Keratinocyte (primary cell): Measurements from ENCODE around the gene NOG. TPM values are rescaled to one million over a fixed set of nuclear protein-coding genes. Genes with fewer than 3 reads are reported as not detected.

Experiments
- DNase-seq: peaks from one replicate; pipeline ENCODE4 v3.0.0-alpha.2; 2011; ENCODE audit warnings: low read depth, missing footprints, low spot score
- FAIRE-seq: peaks from 2 replicates; lab custom pipeline; 2011; peaks lifted over from hg19 to GRCh38; lab: Jason Lieb, UNC
- H2AFZ ChIP-seq: 2 replicates; pipeline ENCODE4 v1.6.0; 2012; ENCODE audit warnings: low read length, control low read depth, inconsistent platforms; ENCODE audit not compliant: control insufficient read depth
- H3K27ac ChIP-seq: 2 replicates; pipeline ENCODE4 v1.5.1; 2011; ENCODE audit warnings: low read length; ENCODE audit not compliant: control insufficient read depth, insufficient read depth
- H3K27me3 ChIP-seq: 3 replicates; pipeline ENCODE4 v1.6.0; 2011; ENCODE audit warnings: low read length; ENCODE audit not compliant: control insufficient read depth, insufficient read depth; ENCODE audit errors: extremely low read depth
- H3K36me3 ChIP-seq, 2 experiments: 2 replicates in 1 of 2; 3 replicates in 1 of 2; pipeline ENCODE4 v1.5.1; 2011; ENCODE audit warnings: low read length in 2 of 2, mild to moderate bottlenecking in 1 of 2; ENCODE audit not compliant: control insufficient read depth in 2 of 2, insufficient read depth in 2 of 2; ENCODE audit errors: extremely low read depth in 1 of 2
- H3K4me1 ChIP-seq: 3 replicates; pipeline ENCODE4 v1.5.1; 2011; ENCODE audit warnings: low read length; ENCODE audit not compliant: control insufficient read depth, insufficient read depth; ENCODE audit errors: extremely low read depth
- H3K4me2 ChIP-seq: 3 replicates; pipeline ENCODE4 v1.6.0; 2011; ENCODE audit warnings: low read depth, low read length; ENCODE audit not compliant: control insufficient read depth, insufficient read depth; ENCODE audit errors: extremely low read depth
- H3K4me3 ChIP-seq, 3 experiments: fragments of 200-600 bp in 1 of 3; sonication (generic) in 1 of 3; 2 replicates in 2 of 3; 3 replicates in 1 of 3; pipeline ENCODE4 v1.5.1; 2011 to 2016; ENCODE audit warnings: low read length in 3 of 3, mild to moderate bottlenecking in 3 of 3, control low read depth in 2 of 3, inconsistent platforms in 1 of 3, low read depth in 1 of 3, mixed read lengths in 1 of 3, mixed run types in 1 of 3, moderate library complexity in 1 of 3; ENCODE audit not compliant: control insufficient read depth in 2 of 3, insufficient read depth in 2 of 3; ENCODE audit errors: extremely low read depth in 1 of 3
- H3K79me2 ChIP-seq: 2 replicates; pipeline ENCODE4 v1.6.0; 2012; ENCODE audit warnings: low read length; ENCODE audit not compliant: control insufficient read depth, insufficient read depth
- H3K9ac ChIP-seq: 3 replicates; pipeline ENCODE4 v1.6.0; 2011; ENCODE audit warnings: low read length; ENCODE audit not compliant: control insufficient read depth, insufficient read depth; ENCODE audit errors: extremely low read depth
- H3K9me1 ChIP-seq: 3 replicates; pipeline ENCODE4 v1.6.0; 2011; ENCODE audit warnings: low read length; ENCODE audit not compliant: control insufficient read depth, insufficient read depth; ENCODE audit errors: extremely low read depth
- H3K9me3 ChIP-seq: 2 replicates; pipeline ENCODE4 v1.5.1; 2012; ENCODE audit warnings: low read depth, low read length; ENCODE audit not compliant: control insufficient read depth
- H4K20me1 ChIP-seq: 3 replicates; pipeline ENCODE4 v1.6.0; 2011; ENCODE audit warnings: low read length; ENCODE audit not compliant: control insufficient read depth, insufficient read depth; ENCODE audit errors: extremely low read depth
- EZH2 ChIP-seq: IDR thresholded peaks from one replicate; pipeline ENCODE4 v1.6.1; 2012; ENCODE audit warnings: inconsistent platforms, mild to moderate bottlenecking, low read length, moderate library complexity
- dilution Hi-C: fragments of 300-500 bp; cut with MboI; formaldehyde crosslinking; loops from one replicate; pipeline ENCODE4 v1.7.0; 2020; ENCODE audit warnings: low sequenced_read_pairs; ENCODE audit not compliant: extremely low pct_ligation_motif_present
- polyA plus RNA-seq, 5 experiments: library from polyadenylated mRNA; depleted of rRNA in 3 of 5; stranded (reverse) in 3 of 5; stranded (forward) in 1 of 5; unstranded in 1 of 5; fragments of >200 nt; gene quantifications; 1 replicate in 1 of 5; 2 replicates in 3 of 5; 3 replicates in 1 of 5; pipeline versions ENCODE4 v1.2.1 to v1.2.3, GENCODE V29; 2011 to 2012; ENCODE audit warnings: missing spikeins in 2 of 5, low read depth in 1 of 5, low replicate concordance in 1 of 5
- TF ChIP-seq, protein P1 (sequence below), 3 experiments: IDR thresholded peaks in 1 of 3; conservative IDR thresholded peaks in 1 of 3; optimal IDR thresholded peaks in 1 of 3; 2 replicates in 2 of 3; 3 replicates in 1 of 3; pipeline versions ENCODE3 to v1.5.1; 2011; ENCODE audit warnings: low read length in 3 of 3, mild to moderate bottlenecking in 3 of 3, moderate library complexity in 2 of 3, control low read depth in 1 of 3, inconsistent platforms in 1 of 3; ENCODE audit not compliant: insufficient read depth in 2 of 3; ENCODE audit errors: extremely low read depth in 1 of 3

NOG gene
- polyA plus RNA-seq, 1 donor (not counting 4 experiments of a cell fraction or from before 2014, with no cell fraction given): 0.68 TPM

DNA sequence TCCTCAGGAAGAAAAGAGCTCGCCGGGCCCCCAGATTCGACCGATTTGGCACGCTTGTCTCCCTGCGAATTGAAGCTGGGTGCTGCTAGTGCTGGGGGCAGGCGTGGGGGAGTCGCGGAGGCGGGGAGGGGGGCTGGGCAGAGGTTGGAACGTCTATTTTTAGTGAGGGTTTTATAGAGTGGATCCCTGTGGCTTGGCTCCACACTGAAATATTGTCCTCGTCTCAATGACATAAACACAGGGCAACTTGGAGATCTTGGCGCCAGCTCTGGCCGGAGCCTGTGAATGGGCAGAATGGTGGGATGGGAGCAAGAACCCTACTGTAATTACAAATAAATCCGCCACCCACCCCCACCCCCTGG lies 15.7 kb upstream of the NOG start:
- dilution Hi-C loops: no loop called here
- no peak for TF ChIP-seq EZH2
- TF ChIP-seq, protein P1, sequence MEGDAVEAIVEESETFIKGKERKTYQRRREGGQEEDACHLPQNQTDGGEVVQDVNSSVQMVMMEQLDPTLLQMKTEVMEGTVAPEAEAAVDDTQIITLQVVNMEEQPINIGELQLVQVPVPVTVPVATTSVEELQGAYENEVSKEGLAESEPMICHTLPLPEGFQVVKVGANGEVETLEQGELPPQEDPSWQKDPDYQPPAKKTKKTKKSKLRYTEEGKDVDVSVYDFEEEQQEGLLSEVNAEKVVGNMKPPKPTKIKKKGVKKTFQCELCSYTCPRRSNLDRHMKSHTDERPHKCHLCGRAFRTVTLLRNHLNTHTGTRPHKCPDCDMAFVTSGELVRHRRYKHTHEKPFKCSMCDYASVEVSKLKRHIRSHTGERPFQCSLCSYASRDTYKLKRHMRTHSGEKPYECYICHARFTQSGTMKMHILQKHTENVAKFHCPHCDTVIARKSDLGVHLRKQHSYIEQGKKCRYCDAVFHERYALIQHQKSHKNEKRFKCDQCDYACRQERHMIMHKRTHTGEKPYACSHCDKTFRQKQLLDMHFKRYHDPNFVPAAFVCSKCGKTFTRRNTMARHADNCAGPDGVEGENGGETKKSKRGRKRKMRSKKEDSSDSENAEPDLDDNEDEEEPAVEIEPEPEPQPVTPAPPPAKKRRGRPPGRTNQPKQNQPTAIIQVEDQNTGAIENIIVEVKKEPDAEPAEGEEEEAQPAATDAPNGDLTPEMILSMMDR (optimal IDR thresholded peaks at IDR 0.05 in 1 of 3, IDR thresholded peaks at IDR 0.05 in 1 of 3, conservative IDR thresholded peaks at IDR 0.05 in 1 of 3; ENCODE audit: extremely low read depth in 1 of 3, insufficient read depth in 2 of 3, low read length in 3 of 3): no peak
- no peak for FAIRE-seq
- H4K20me1 ChIP-seq: no peaks in the 10 kb centered on the region
- H3K9ac ChIP-seq: no peak overlapping the region
- H3K79me2 ChIP-seq: no peaks in the 10 kb centered on the region
- no peaks in the 10 kb centered on the region for H3K36me3 ChIP-seq
- H2AFZ ChIP-seq: no peak overlapping the region
- H3K4me2 ChIP-seq: no peak overlapping the region
- no peaks in the 10 kb centered on the region for H3K9me1 ChIP-seq
- no peak overlapping the region for H3K27ac ChIP-seq
- H3K4me1 ChIP-seq: no peaks in the 10 kb centered on the region
- no peak overlapping the region for H3K4me3 ChIP-seq
- DNase-seq: no peak
- H3K27me3 ChIP-seq: peaks cover 8% of the 10 kb centered on the region
- H3K9me3 ChIP-seq: no peaks in the 10 kb centered on the region

DNA sequence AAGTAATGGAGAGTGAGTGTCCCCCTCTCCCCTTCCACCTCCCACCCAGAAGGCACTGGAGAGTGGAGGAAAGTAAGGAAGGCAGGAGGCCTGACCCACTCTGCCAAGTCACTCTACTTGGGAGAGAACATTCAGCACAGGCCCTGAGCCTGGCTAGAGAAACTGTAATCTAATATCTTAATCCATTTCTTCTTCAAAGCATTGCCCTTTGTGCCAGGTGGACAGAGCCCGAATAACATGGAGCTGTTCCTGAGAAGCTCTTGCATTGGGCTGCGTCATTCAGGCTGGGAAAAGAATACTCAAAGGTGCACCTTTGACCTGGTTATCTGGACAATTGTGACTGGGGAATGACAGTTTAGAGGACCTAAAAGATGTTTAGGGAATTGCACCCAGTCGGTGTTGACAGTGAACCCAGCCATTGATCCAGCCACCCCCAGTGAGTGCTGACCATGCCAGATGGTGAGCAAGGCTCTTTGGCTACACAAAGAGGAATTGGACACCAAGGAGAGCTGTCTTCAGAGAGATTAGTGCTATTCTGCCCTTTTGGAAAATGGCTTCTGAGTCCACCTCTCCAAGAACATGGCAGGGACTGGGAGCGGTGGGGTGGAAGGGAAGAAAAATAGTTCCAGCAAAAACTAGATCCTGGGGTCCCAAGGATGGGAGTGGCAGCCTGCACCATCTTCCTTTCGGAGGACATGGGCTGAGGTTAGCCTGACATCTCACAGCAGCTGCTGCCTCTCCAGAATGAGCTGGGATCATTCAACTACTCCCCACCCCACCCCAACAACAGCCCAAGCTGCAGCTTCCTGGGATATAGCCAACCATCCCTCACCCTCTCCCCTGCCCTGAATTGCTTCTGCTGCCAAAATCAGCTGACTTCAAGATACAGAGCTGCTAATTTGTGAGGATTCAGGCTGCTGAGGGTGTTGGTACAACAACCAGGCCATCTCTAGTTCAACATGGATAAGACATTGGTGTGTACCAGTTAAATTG lies 11.6 kb upstream of the NOG start:
- Histone ChIP-seq H3K27me3 (peaks cover 10% of the 10 kb centered on the region), H3K36me3 (no peaks in the 10 kb centered on the region), H3K4me1 (no peaks in the 10 kb centered on the region), H3K4me3 (no peak overlapping the region), H3K9me3 (no peaks in the 10 kb centered on the region), H3K4me2 (no peak overlapping the region), H3K9ac (no peak overlapping the region), H3K9me1 (no peaks in the 10 kb centered on the region), H4K20me1 (no peaks in the 10 kb centered on the region), H3K79me2 (no peaks in the 10 kb centered on the region), H3K27ac (no peak overlapping the region), H2AFZ (no peak overlapping the region)
- dilution Hi-C loops: no loop called here
- DNase-seq (no peak), FAIRE-seq (no peak)
- TF ChIP-seq, protein P1 (optimal IDR thresholded peaks at IDR 0.05 in 1 of 3, IDR thresholded peaks at IDR 0.05 in 1 of 3, conservative IDR thresholded peaks at IDR 0.05 in 1 of 3; ENCODE audit: extremely low read depth in 1 of 3, insufficient read depth in 2 of 3, low read length in 3 of 3): no peak
- TF ChIP-seq EZH2: no peak
